Ishikawa (cell line): ENCODE data around the gene MUSK.

Source experiments
- TAF1 ChIP-seq: IDR thresholded peaks from 2 replicates; pipeline ENCODE4 v1.6.1; 2012; ENCODE audit warnings: low read depth, mild to moderate bottlenecking
- TCF12 ChIP-seq: IDR thresholded peaks from 2 replicates; pipeline ENCODE4 v1.6.1; 2012; ENCODE audit warnings: low read depth
- YY1 ChIP-seq: IDR thresholded peaks from 2 replicates; pipeline ENCODE4 v1.6.1; 2012; ENCODE audit warnings: low read depth
- ZBTB7A ChIP-seq: IDR thresholded peaks from 2 replicates; pipeline ENCODE4 v1.6.1; 2012; ENCODE audit warnings: low read depth
- TF ChIP-seq, protein P1 (sequence below): IDR thresholded peaks from 2 replicates; pipeline ENCODE4 v1.6.1; 2012; ENCODE audit warnings: low read depth, mild to moderate bottlenecking

DNA sequence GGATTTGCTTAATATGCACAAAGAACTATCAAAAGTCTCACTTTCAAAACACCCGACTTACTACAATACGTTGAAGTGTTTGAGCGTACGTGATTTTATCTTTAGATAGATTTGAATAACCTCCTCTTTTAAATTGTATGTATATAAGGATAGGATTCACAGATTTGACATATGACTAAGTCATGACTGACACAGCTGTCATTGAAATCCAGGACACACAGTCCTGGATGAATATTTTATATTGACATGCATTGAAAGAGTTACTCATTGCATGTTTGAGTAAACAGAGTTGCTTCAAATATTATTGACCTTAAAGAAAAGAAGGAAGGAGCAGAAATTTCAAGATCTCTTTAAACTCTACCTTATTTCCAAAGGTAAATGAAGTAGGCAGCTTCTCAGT is 3.3 kb downstream of the MUSK start:
- no peak for TF ChIP-seq YY1
- no peak for TF ChIP-seq ZBTB7A
- TF ChIP-seq TCF12, result no peak
- TF ChIP-seq, protein P1, sequence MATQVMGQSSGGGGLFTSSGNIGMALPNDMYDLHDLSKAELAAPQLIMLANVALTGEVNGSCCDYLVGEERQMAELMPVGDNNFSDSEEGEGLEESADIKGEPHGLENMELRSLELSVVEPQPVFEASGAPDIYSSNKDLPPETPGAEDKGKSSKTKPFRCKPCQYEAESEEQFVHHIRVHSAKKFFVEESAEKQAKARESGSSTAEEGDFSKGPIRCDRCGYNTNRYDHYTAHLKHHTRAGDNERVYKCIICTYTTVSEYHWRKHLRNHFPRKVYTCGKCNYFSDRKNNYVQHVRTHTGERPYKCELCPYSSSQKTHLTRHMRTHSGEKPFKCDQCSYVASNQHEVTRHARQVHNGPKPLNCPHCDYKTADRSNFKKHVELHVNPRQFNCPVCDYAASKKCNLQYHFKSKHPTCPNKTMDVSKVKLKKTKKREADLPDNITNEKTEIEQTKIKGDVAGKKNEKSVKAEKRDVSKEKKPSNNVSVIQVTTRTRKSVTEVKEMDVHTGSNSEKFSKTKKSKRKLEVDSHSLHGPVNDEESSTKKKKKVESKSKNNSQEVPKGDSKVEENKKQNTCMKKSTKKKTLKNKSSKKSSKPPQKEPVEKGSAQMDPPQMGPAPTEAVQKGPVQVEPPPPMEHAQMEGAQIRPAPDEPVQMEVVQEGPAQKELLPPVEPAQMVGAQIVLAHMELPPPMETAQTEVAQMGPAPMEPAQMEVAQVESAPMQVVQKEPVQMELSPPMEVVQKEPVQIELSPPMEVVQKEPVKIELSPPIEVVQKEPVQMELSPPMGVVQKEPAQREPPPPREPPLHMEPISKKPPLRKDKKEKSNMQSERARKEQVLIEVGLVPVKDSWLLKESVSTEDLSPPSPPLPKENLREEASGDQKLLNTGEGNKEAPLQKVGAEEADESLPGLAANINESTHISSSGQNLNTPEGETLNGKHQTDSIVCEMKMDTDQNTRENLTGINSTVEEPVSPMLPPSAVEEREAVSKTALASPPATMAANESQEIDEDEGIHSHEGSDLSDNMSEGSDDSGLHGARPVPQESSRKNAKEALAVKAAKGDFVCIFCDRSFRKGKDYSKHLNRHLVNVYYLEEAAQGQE, result no peak
- TF ChIP-seq TAF1, result no peak
